Kidney (tissue), 14 donors: Measurements from ENCODE around the gene DBP. TPM values are rescaled to one million over a fixed set of nuclear protein-coding genes. Genes with fewer than 3 reads are reported as not detected.

Experiments
- DNase-seq, 5 donors: peaks; one replicate each; pipeline ENCODE4 v3.0.0-alpha.2; 2013 to 2020
- FAIRE-seq: peaks from 2 replicates; lab custom pipeline; 2012; peaks lifted over from hg19 to GRCh38; lab: Jason Lieb, UNC
- H3K27ac ChIP-seq, 2 donors: one replicate each; pipeline ENCODE4 v1.7.0; 2013; ENCODE audit warnings: low read depth in 2 of 2, low read length in 2 of 2, inconsistent platforms in 1 of 2
- H3K27me3 ChIP-seq: one replicate; pipeline ENCODE4 v1.7.1; 2013; ENCODE audit warnings: low read length, inconsistent platforms; ENCODE audit not compliant: control insufficient read depth, insufficient read depth
- H3K36me3 ChIP-seq, 3 donors: one replicate each; pipeline versions ENCODE4 v1.7.0 to v1.7.1; 2013; ENCODE audit warnings: low read length in 3 of 3, control low read depth in 1 of 3, inconsistent platforms in 1 of 3; ENCODE audit not compliant: insufficient read depth in 3 of 3, control insufficient read depth in 2 of 3
- H3K4me1 ChIP-seq, 3 donors: one replicate each; pipeline versions ENCODE4 v1.7.0 to v1.7.1; 2013; ENCODE audit warnings: low read length in 3 of 3, inconsistent platforms in 1 of 3, low read depth in 1 of 3; ENCODE audit not compliant: control insufficient read depth in 2 of 3, insufficient read depth in 2 of 3
- H3K4me3 ChIP-seq, 3 donors: one replicate each; pipeline versions ENCODE4 v1.7.0 to v1.8.1; 2013; ENCODE audit warnings: low read length in 3 of 3, control low read depth in 1 of 3, inconsistent platforms in 1 of 3
- H3K9ac ChIP-seq, 3 donors: one replicate each; pipeline versions ENCODE4 v1.7.0 to v1.7.1; 2013; ENCODE audit warnings: low read length in 3 of 3, control low read depth in 1 of 3, inconsistent platforms in 1 of 3
- H3K9me3 ChIP-seq, 3 donors: one replicate each; pipeline versions ENCODE4 v1.7.0 to v1.7.1; 2013; ENCODE audit warnings: low read length in 3 of 3, control low read depth in 1 of 3, inconsistent platforms in 1 of 3; ENCODE audit not compliant: control insufficient read depth in 2 of 3, insufficient read depth in 1 of 3
- intact Hi-C: fragments of 100-400 bp; cut with DNase I; formaldehyde crosslinking; loops from one replicate; pipeline ENCODE4 v1.11.1; 2022
- polyA plus RNA-seq: library from polyadenylated mRNA; stranded (reverse); fragments of 350-450 nt; fragmentation: Illumina TruSeq; extraction: RNeasy Lipid Tissue Mini Kit (QIAGEN cat#74804); gene quantifications from one replicate; pipeline ENCODE4 v1.2.3, GENCODE V29; 2014; ENCODE audit warnings: low read depth, low replicate concordance; ENCODE audit not compliant: insufficient read depth
- total RNA-seq: library from RNA; stranded (reverse); fragmentation: NEBNext Ultra II Directional; extraction: Animal tissue kit (Norgen Biotek cat#: 25700); gene quantifications from one replicate; pipeline ENCODE4 v1.2.1, GENCODE V29; 2021
- TF ChIP-seq, protein P1 (sequence below): IDR thresholded peaks from 3 replicates; pipeline ENCODE4 v1.5.1; 2012; ENCODE audit warnings: mild to moderate bottlenecking, moderate library complexity, borderline replicate concordance; ENCODE audit not compliant: insufficient read depth; ENCODE audit errors: extremely low read depth
- donor health status: control.
- donor health status: control.
- donor health status: control.
- donor health status: control.
- donor health status: control.
- donor health status: DM: yes; HTN: yes; CAD: no.
- donor health status: Normal renal cell carcinoma (clear cell type).

The DBP gene
- total and polyA plus RNA-seq, 2 donors from 2014 or later: 14.5 to 20.4 TPM

DNA sequence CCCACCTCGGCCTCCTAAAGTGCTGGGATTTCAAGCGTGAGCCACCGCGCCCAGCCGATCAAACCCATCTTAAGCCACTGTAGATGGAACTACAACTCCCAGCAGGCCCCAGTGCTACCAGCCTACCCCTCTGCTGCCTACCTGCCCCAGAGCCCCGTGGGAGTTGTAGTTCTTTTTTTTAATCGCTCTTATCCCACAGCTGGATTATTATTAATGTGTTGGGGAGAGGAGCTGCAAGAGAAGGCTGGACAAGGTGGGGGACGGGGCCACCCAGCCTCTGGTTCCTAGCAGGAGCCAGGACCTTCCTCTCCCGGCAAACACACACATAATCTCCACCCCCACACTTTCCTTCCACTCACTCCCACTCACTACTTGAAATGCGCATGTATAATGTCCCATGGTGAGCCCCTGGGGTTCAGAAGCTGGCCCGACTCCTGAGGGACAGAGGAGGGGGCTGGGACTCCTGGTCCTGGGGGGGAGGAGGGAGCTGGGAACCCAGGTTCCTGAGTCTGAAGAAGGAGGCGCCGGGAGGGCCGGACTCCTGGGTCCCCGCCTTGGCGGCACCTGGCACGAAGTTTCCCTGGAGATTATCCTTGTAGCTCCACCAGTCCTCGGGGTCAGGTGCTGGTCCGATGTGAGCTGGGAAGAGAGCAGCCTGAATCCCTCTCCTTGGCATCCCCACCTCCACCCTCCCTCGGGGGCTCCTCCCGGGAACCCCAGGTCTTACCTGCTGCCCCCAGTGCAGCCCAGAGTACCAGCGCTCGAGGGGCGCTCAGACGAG, 7.8 kb upstream of the DBP start:
- TF ChIP-seq, protein P1, sequence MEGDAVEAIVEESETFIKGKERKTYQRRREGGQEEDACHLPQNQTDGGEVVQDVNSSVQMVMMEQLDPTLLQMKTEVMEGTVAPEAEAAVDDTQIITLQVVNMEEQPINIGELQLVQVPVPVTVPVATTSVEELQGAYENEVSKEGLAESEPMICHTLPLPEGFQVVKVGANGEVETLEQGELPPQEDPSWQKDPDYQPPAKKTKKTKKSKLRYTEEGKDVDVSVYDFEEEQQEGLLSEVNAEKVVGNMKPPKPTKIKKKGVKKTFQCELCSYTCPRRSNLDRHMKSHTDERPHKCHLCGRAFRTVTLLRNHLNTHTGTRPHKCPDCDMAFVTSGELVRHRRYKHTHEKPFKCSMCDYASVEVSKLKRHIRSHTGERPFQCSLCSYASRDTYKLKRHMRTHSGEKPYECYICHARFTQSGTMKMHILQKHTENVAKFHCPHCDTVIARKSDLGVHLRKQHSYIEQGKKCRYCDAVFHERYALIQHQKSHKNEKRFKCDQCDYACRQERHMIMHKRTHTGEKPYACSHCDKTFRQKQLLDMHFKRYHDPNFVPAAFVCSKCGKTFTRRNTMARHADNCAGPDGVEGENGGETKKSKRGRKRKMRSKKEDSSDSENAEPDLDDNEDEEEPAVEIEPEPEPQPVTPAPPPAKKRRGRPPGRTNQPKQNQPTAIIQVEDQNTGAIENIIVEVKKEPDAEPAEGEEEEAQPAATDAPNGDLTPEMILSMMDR: no peak
- Histone ChIP-seq H3K9me3 (no peaks in the 10 kb centered on the region), H3K4me3 (peak overlapping the region; percentile 52 to 70 (median 61)), H3K27ac (peak overlapping the region; percentile 87 to 95), H3K36me3 (no peaks in the 10 kb centered on the region), H3K9ac (peak overlapping the region in 2 of 3 donors; percentile 23 to 82), H3K27me3 (no peaks in the 10 kb centered on the region), H3K4me1 (peaks cover 0 to 7% (median 0%) of the 10 kb centered on the region in 3 donors)
- intact Hi-C loops: no loop called here
- FAIRE-seq (no peak), DNase-seq (peak; percentile 81 to 92 (median 89))

DNA sequence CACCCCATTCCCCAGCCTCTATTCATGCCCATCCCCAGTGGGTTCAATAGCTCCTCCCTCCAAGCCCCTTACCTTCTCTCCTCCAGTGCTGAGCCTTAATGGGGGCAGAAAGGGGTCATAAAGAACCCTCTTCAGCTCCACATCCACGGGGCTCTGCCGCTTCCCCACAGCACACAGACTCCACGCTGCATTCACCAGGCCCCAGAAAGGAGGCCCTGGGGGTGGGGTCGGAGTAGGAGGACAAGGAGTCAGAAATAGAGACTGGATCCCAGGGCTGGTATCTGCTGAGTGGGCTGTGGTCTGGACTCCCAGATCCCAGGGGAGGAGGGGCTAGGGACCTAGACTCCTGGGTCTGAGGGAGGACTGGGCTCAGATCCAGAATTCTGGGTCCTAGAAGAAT, 7.2 kb upstream of the DBP start:
- DNase-seq (no peak), FAIRE-seq (no peak)
- TF ChIP-seq, protein P1: no peak
- intact Hi-C loops: no loop called here
- Histone ChIP-seq H3K27me3 (no peaks in the 10 kb centered on the region), H3K9me3 (no peaks in the 10 kb centered on the region), H3K36me3 (no peaks in the 10 kb centered on the region), H3K9ac (no peak overlapping the region), H3K4me1 (peaks cover 0 to 7% (median 0%) of the 10 kb centered on the region in 3 donors), H3K4me3 (peak overlapping the region in 1 of 3 donors; percentile 70), H3K27ac (no peak overlapping the region)

DNA sequence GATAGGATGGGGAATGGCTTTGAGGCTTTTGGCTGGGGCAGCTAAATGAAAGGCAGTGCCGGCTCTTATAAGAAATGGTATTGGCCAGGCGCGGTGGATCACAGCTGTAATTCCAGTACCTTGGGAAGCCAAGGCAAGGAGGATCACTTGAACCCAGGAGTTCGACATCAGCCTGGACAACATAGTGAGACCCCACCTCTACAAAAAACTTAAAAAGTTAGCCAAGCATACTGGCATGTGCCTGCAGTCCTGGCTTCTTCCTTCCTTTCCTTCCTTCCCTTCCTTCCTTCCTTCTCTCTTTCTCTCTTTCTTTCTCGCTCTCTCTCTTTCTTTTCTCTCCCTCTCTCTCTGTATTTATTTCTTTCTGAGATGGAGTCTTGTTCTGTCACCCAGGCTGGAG, 5.7 kb upstream of the DBP start:
- Histone ChIP-seq H3K9ac (no peak overlapping the region), H3K27me3 (no peaks in the 10 kb centered on the region), H3K4me1 (peaks cover 5 to 13% (median 8%) of the 10 kb centered on the region in 3 donors), H3K4me3 (no peak overlapping the region), H3K9me3 (no peaks in the 10 kb centered on the region), H3K27ac (no peak overlapping the region), H3K36me3 (no peaks in the 10 kb centered on the region)
- no peak for DNase-seq
- TF ChIP-seq, protein P1: no peak
- intact Hi-C loops: no loop called here
- FAIRE-seq: no peak
